Activated CD4-positive, alpha-beta T cell treated with anti-CD3 and anti-CD28 coated beads for 4 hours (primary cell): ENCODE data around the gene IMPDH1.
"Not testable (repeated sequence)": the region's sequence is repeated elsewhere in the genome, so short reads cannot be mapped to it uniquely, and the experiment has no call there.

Experiments used
- DNase-seq, 2 donors: peaks; one replicate each; pipeline ENCODE4 v3.0.0-alpha.2; 2020

The IMPDH1 gene

GRCh38 chr7:128409596-128410450 is at the start of gene IMPDH1:
TSS of gene IMPDH1 (minus strand) at chr7:128409982. CDS start at chr7:128409901, 81 bp downstream.
- DNase-seq = peak; percentile 79 to 87

DNA sequence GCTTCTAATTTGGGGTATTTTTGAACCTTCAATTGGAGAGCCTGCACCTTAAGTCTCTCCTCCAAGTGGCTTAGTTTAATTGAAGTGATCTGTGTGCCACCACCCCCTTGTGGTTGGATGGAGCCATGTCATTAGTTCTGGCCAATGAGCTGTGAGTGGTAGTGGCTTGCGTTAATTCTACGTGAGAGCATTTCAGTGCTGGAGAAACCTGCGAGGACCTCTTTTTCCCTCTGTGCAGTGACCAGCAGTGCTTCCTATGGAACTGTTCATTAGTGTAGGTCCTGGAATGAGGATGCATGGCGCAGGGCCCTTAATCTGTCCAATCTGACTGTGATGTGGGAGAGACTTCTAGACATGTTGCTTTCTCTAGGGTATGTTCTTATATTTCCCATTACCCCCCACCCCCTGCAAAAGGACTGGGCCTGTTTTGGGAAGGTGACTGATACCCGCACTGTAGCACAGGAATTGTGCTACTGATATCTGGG is 49.7 kb upstream of the IMPDH1 start:
- DNase-seq = peak; percentile 66 to 72

GRCh38 chr7:128458956-128459355 is 49.2 kb upstream of the IMPDH1 start:
- DNase-seq = no peak

- not testable (repeated sequence) for DNase-seq
Measured at GRCh38 chr7:128457385-128457784, 47.6 kb upstream of the IMPDH1 start.

GRCh38 chr7:128456255-128456725 is 46.5 kb upstream of the IMPDH1 start:
- no peak for DNase-seq

DNA sequence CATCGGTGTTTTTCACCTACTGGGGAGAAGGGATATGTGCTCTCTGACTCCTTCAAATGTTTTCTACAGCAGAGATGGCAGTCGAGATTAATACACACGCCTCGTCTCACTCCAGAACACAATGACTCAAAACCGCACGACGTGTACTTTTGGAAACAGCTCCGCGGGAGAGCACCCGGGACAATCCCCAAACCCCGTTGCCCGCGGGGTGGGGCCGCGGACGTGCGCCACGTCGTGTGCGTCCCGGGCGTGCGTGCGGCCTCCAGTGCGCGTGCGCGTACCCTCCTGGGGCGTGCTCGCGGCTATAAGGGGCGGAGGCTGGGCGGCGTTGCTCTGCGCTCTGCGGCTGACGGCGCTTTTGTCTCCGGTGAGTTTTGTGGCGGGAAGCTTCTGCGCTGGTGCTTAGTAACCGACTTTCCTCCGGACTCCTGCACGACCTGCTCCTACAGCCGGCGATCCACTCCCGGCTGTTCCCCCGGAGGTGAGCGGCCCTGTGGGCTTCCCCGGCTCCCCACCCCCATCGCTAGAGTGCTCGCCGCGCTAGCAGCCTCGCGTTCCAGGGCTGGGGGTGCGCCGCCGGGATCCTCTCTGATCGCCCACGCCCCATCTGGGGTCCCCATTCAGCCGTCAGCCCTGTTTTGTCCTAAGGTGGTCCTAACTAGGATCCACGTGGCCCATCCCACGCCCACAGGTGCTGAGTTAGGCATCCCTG is 45.9 kb upstream of the IMPDH1 start, which contains the start of gene HILPDA:
TSS of gene HILPDA (plus strand) at position 336 of the 712 bp plus-strand sequence. CDS start 1,391 bp downstream, outside the sequence.
- peak; percentile 91 to 94 for DNase-seq

GRCh38 chr7:128454808-128455542 is 45.2 kb upstream of the IMPDH1 start:
- DNase-seq = no peak

DNA sequence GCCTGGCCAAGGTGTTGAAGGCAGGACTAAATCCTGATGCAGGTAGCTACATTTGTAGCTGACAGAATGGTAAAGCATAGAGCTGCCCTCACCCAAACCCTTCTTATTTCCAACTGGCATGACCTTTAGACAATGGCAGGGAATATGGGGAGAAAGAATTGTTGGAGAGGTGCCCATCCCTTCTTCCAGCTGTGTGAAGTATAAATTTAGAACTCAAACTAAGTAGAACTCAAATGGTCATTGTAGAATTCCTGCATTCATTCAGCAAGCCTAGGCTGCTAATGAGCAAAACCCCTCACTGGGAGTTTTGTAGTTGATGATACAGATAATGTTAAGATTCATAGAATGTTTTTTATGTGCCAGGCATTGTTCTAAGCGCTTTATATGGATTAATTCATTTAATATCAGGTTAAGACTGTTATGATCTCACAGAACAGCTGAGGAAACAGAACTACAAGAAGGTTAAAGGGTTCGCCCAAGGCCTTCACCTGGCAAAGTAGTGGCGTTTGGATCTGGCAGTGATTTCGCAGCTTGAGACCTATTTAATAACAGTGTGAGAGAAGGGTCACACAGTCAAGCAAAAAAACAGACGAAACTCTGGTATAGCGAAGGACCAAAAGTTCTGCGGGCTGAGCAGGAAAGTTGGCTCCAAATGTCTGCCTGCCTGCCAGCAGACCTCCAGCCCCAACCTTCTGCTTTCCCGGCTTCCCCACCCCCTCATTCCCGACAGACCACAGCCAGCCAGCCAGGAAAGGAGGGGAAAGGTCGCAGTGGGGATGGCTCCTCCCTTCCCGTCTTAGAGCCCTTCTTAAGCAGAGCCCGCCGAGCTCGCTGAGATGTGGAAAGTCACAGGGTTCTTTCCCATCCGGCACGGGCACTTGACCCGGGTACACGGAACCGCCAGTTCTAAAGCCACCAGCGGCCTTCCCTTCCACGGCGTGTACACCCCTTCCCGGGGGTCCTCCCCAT is 44.3 kb upstream of the IMPDH1 start:
- DNase-seq = no peak

DNA sequence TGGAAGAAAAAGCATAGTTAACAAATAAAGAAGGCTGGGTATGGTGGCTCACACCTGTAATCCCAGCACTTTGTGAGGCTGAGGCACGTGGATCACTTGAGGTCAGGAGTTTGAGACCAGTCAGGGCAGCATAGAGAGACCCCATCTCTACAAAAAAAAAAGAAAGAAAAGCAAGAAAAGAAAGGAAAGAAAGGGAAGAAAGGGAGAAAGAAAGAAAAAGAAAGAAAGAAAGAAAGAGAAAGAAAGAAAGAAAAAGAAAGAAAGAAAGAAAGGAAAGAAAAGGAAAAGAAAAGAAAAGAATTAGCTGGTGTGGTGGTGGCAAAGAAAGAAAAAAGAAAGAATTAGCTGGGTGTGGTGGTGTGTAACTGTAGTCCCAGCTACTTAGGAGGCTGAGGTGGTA is 42.8 kb upstream of the IMPDH1 start:
- no peak for DNase-seq

GRCh38 chr7:128450913-128451312 is 41.1 kb upstream of the IMPDH1 start:
- DNase-seq = no peak

DNA sequence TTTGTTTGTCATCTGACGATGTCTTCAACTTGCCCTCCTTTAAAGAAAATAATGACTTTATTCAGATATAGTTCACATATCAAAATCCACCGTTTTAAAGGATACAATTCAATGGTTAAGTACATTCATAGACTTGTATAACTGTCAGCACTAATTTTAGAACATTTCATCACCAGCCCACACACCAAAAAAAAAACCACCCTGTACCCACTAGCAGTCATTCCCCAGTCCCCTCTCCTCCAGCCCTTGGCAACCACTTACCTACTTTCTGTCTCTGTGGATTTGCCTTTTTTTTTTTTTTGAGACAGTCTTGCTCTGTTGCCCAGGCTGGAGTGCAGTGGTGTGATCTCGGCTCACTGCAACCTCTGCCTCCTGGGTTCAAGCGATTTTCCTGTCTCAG is 40.6 kb upstream of the IMPDH1 start:
- DNase-seq = no peak

DNA sequence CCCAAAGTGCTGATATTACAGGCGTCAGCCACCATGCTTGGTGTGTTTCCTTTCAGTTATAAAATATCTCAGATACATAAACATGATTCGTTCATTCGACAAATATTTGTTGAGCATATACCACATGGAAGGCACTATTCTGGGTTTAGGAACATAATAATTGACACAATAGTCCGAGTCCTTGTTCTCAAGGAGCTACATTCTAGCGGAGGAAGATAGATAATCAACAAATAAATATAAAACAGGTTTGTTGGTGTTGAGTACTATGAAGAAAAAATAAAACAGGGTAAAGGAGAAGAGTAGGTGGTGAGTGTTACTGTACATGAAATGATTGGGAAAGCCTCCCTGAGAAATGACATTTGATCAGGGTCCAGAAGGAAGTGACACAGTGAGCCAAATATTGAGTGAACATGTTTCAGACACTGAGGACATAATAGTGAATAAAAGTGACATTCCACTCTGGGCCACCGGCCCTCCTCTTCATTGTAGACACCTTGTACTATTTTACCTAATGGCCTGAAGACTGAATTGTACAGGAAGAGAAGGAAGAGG is 39.0 kb upstream of the IMPDH1 start:
- DNase-seq = no peak

DNA sequence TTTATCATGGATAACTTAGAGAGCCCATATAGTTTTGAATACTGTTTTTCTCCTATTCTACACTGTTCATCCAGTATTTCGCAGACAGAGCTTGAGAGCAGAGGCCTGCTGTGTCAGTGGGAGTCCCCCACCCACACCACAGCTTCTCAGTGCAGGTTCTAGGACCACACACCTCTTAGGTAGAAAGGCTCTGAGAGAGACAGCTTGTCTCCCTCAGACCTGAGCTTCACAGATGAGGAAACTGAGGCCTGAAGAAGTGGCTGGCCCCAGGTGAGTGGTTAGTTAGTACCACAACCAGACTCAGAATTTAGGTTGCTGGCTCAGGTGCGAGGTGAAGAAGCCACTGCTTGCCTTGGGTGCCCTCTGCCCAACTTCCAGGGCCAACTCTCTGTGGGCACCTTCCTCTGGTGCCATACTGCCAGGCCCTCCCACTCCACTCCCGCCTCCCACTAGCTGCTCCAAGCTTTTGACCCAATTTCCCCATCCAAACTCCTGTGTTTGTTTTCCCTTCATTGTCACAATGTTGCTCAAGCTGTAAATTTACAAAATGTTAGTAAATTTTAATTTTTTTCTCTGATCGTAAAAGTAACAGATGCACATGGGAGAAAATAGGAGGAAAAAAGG is 38.3 kb upstream of the IMPDH1 start:
- no peak for DNase-seq

- DNase-seq = no peak
Measured at GRCh38 chr7:128446306-128446705, 36.5 kb upstream of the IMPDH1 start.

- no peak for DNase-seq
Measured at GRCh38 chr7:128443831-128444600, 34.2 kb upstream of the IMPDH1 start.

DNA sequence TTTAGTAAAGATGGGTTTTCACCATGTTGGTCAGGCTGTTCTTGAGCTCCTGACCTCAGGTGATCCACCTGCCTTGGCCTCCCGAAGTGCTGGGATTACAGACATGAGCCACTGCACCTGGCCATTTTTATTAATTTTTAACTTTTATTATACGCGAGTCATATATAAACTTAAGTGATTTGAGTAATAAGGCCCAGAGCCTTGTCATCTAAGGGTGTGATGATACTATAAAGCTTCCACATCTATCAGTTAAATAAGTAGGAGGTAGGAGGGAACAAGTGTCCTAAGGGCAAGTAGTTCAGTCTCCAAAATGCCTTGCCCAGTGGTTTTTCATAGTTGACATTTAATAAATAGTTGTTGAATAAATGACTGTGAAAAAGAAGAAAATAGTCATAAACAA is 32.6 kb upstream of the IMPDH1 start:
- no peak for DNase-seq

- no peak for DNase-seq
Measured at GRCh38 chr7:128437426-128438332, 27.9 kb upstream of the IMPDH1 start.

DNA sequence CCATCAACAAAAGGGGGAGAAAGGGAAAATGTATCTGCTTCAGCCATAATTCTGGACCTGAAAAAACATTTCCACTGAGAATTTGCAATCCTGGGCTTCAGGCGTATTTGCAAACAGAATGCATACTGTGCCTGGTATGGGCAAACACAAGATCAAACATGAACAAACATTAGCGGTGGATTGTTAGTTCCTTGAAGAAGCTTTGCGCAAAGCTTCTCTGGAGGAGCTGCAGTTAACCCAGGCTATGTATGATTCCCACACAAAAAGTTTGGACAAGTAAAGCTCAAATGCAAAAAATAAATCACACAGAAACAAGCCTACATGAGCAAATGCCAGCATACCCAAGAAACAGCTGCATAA is 25.5 kb upstream of the IMPDH1 start:
- DNase-seq = no peak
